A549 (cell line): ENCODE measurements around the gene STK4. TPM values are rescaled to one million over a fixed set of nuclear protein-coding genes. Genes with fewer than 3 reads are reported as not detected.

Source experiments
- ATAC-seq, 2 experiments: fragments of 200-7000 bp in 1 of 2; fragments of >200 bp in 1 of 2; cut with Nextera tagmentation in 1 of 2; cut with Tn5 transposase in 1 of 2; 3 replicates each; pipeline versions ENCODE4 v1.8.0 to v1.9.1; 2018 to 2020; ENCODE audit warnings: mild to moderate bottlenecking in 1 of 2, moderate library complexity in 1 of 2
- CTCF ChIA-PET: fragments of 300-600 bp; sonication (Branson Sonifier 250); formaldehyde crosslinking; extraction: SDS; loops from one replicate; lab custom pipeline; 2021; ENCODE audit warnings: antibody characterized with exemption, inconsistent platforms; lab: Yijun Ruan, JAX
- POLR2A ChIA-PET: fragments of 350-600 bp; formaldehyde crosslinking; extraction: SDS; loops from one replicate; lab custom pipeline; 2021; ENCODE audit warnings: antibody characterized with exemption, inconsistent platforms; lab: Yijun Ruan, JAX
- DNase-seq, 2 experiments: peaks; one replicate each; pipeline versions ENCODE4 v3.0.0 to v3.0.0-alpha.2; 2011 to 2016; ENCODE audit warnings: low read depth in 1 of 2, low spot score in 1 of 2
- FAIRE-seq: peaks from 2 replicates; lab custom pipeline; 2011; peaks lifted over from hg19 to GRCh38; lab: Jason Lieb, UNC
- H3K27ac ChIP-seq, 2 experiments: fragments of >200 bp; sonication (Bioruptor Twin); formaldehyde crosslinking; 3 replicates each; pipeline ENCODE4 v1.5.1; 2016 to 2017
- H3K4me1 ChIP-seq: fragments of >200 bp; sonication (Bioruptor Twin); formaldehyde crosslinking; 3 replicates; pipeline ENCODE4 v1.6.1; 2016
- H3K4me2 ChIP-seq: fragments of >200 bp; sonication (Bioruptor Twin); formaldehyde crosslinking; 3 replicates; pipeline ENCODE4 v1.6.1; 2016
- H3K4me3 ChIP-seq: fragments of >200 bp; sonication (Bioruptor Twin); formaldehyde crosslinking; 3 replicates; pipeline ENCODE4 v1.5.1; 2016
- H3K9me3 ChIP-seq: fragments of >200 bp; sonication (Bioruptor Twin); formaldehyde crosslinking; 3 replicates; pipeline ENCODE4 v1.6.1; 2016
- BHLHE40 ChIP-seq: IDR thresholded peaks from 2 replicates; pipeline ENCODE4 v1.6.1; 2012; ENCODE audit warnings: low read depth, low read length, inconsistent platforms
- CBX2 ChIP-seq: fragments of 200-600 bp; sonication (generic); IDR thresholded peaks from 2 replicates; pipeline ENCODE4 v1.6.1; 2016; ENCODE audit warnings: low read depth, mild to moderate bottlenecking, borderline replicate concordance
- CEBPB ChIP-seq, 2 experiments: fragments of >200 bp in 1 of 2; sonication (Bioruptor Twin) in 1 of 2; formaldehyde crosslinking in 1 of 2; IDR thresholded peaks; 2 replicates each; pipeline ENCODE4 v1.6.1; 2012 to 2016
- CHD2 ChIP-seq: fragments of 150-350 bp; IDR thresholded peaks from 2 replicates; pipeline ENCODE4 v1.6.1; 2014; ENCODE audit warnings: low read length; ENCODE audit not compliant: partially characterized antibody
- CTCF ChIP-seq: fragments of >200 bp; sonication (Bioruptor Twin); formaldehyde crosslinking; IDR thresholded peaks from 3 replicates; pipeline ENCODE4 v1.5.1; 2016
- EHF ChIP-seq: fragments of 250-450 bp; sonication (Bioruptor Pico); IDR thresholded peaks from 2 replicates; pipeline ENCODE4 v1.5.0; 2020; ENCODE audit warnings: mild to moderate bottlenecking
- ESRRA ChIP-seq: fragments of 150-350 bp; IDR thresholded peaks from 2 replicates; pipeline ENCODE4 v1.6.1; 2014; ENCODE audit warnings: mild to moderate bottlenecking, low read length, borderline replicate concordance
- GATA3 ChIP-seq: IDR thresholded peaks from 2 replicates; pipeline ENCODE4 v1.6.1; 2012; ENCODE audit warnings: borderline replicate concordance
- HEYL ChIP-seq: fragments of 250-450 bp; sonication (Bioruptor Pico); IDR thresholded peaks from 2 replicates; pipeline ENCODE4 v1.8.0; 2021; ENCODE audit warnings: mild to moderate bottlenecking, moderate library complexity
- HOXA7 ChIP-seq: fragments of 250-450 bp; sonication (Bioruptor Pico); IDR thresholded peaks from 2 replicates; pipeline ENCODE4 v1.5.0; 2020; ENCODE audit warnings: mild to moderate bottlenecking, moderate library complexity
- HOXB13 ChIP-seq: fragments of 250-450 bp; sonication (Bioruptor Pico); IDR thresholded peaks from 2 replicates; pipeline ENCODE4 v1.5.0; 2020; ENCODE audit warnings: low read depth, mild to moderate bottlenecking, moderate library complexity
- JUN ChIP-seq, 2 experiments: fragments of >200 bp; sonication (Bioruptor Twin); formaldehyde crosslinking; IDR thresholded peaks; 2 replicates in 1 of 2; 3 replicates in 1 of 2; pipeline ENCODE4 v1.6.1; 2016 to 2017
- KDM1A ChIP-seq: fragments of 200-600 bp; sonication (generic); IDR thresholded peaks from 2 replicates; pipeline ENCODE4 v1.6.1; 2016; ENCODE audit warnings: low read depth, mild to moderate bottlenecking
- KDM5A ChIP-seq: fragments of 200-600 bp; sonication (generic); IDR thresholded peaks from 2 replicates; pipeline ENCODE4 v1.6.1; 2016; ENCODE audit warnings: antibody characterized with exemption, mild to moderate bottlenecking
- MAZ ChIP-seq: fragments of 150-350 bp; IDR thresholded peaks from 2 replicates; pipeline ENCODE4 v1.6.1; 2014; ENCODE audit warnings: antibody characterized with exemption, low read depth, low read length, borderline replicate concordance
- PHF8 ChIP-seq: fragments of 200-600 bp; sonication (generic); IDR thresholded peaks from 2 replicates; pipeline ENCODE4 v1.6.1; 2016; ENCODE audit warnings: low read depth, mild to moderate bottlenecking, antibody characterized with exemption, moderate library complexity, borderline replicate concordance
- RAD21 ChIP-seq, 2 experiments: fragments of >200 bp in 1 of 2; sonication (Bioruptor Twin) in 1 of 2; formaldehyde crosslinking in 1 of 2; IDR thresholded peaks in 1 of 2; conservative IDR thresholded peaks in 1 of 2; 2 replicates in 1 of 2; 3 replicates in 1 of 2; pipeline ENCODE4 v1.6.1; 2012 to 2018; ENCODE audit warnings: inconsistent platforms in 1 of 2
- REST ChIP-seq: fragments of 200-600 bp; sonication (generic); IDR thresholded peaks from 2 replicates; pipeline ENCODE4 v1.6.1; 2016; ENCODE audit warnings: antibody characterized with exemption, mild to moderate bottlenecking, moderate library complexity
- RFX5 ChIP-seq: fragments of 450-650 bp; IDR thresholded peaks from 2 replicates; pipeline ENCODE4 v1.7.1; 2014; ENCODE audit warnings: antibody characterized with exemption, mild to moderate bottlenecking, moderate library complexity
- SMC3 ChIP-seq: fragments of >200 bp; sonication (Bioruptor Twin); formaldehyde crosslinking; IDR thresholded peaks from 3 replicates; pipeline ENCODE4 v1.6.1; 2018; ENCODE audit warnings: inconsistent platforms
- SREBF2 ChIP-seq: fragments of 450-650 bp; IDR thresholded peaks from 2 replicates; pipeline ENCODE4 v1.6.1; 2014; ENCODE audit warnings: mild to moderate bottlenecking, moderate library complexity
- TFCP2L1 ChIP-seq: fragments of 250-450 bp; sonication (Bioruptor Pico); IDR thresholded peaks from 2 replicates; pipeline ENCODE4 v1.5.0; 2021; ENCODE audit warnings: mild to moderate bottlenecking
- TP53 ChIP-seq: fragments of 250-450 bp; sonication (Bioruptor Pico); IDR thresholded peaks from 2 replicates; pipeline ENCODE4 v1.5.0; 2021; ENCODE audit warnings: mild to moderate bottlenecking, moderate library complexity
- USF2 ChIP-seq: fragments of 450-650 bp; IDR thresholded peaks from 2 replicates; pipeline ENCODE4 v1.6.1; 2014; ENCODE audit warnings: antibody characterized with exemption
- ZFP36 ChIP-seq: fragments of 450-650 bp; IDR thresholded peaks from 2 replicates; pipeline ENCODE4 v1.6.1; 2014; ENCODE audit warnings: borderline replicate concordance; ENCODE audit not compliant: partially characterized antibody
- WGBS: methylation state at CpG from one replicate; pipeline ENCODE4 v1.1.6; 2017; ENCODE audit errors: missing lambda C conversion rate; 5-methylcytosine and 5-hydroxymethylcytosine counted together
- polyA plus RNA-seq, 4 experiments: library from polyadenylated mRNA; depleted of rRNA in 3 of 4; stranded (reverse); fragments of >200 nt; fragmentation: RNase III in 1 of 4; extraction: RNeasy Plus Mini Kit Qiagen cat#74134 plus additional on column Dnase treatment in 1 of 4; gene quantifications; 2 replicates in 3 of 4; 3 replicates in 1 of 4; pipeline ENCODE4 v1.2.3, GENCODE V29; 2011 to 2017

STK4 gene
- polyA plus RNA-seq, 2 of the 4 experiments (the other 2 are of a cell fraction), result 14.5 to 34.5 TPM

DNA sequence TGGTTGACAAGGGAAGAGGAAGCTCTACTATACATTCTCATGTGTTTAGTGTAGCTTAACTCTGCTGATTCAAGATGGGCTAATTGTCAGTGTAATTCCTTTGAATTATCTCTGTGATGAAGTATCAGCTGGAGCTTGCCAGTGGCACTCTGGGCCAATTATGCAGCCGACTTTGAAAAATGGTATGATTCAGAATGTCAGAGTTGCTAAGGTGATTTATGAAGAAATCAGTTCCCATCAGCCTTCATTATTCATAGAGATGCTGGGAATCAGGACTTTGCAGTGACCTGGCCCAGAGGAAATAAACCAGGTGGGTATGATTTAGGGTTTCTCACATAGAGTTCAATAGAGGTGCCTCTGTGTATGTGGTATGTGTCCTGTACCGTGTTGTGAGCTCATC, 101.2 kb downstream of the STK4 start:
- Histone ChIP-seq H3K4me3 (no peak overlapping the region), H3K27ac (no peak overlapping the region), H3K4me1 (peaks cover 6% of the 10 kb centered on the region; the same call in 1 of the 3 replicates), H3K9me3 (no peaks in the 10 kb centered on the region), H3K4me2 (no peak overlapping the region)
- no peak for TF ChIP-seq CTCF
- ChIA-PET CTCF (interaction anchor here (1.0 to 2.0 kb wide), 5 partner anchors 24 to 704 kb away, joined by 3 to 9 read pairs (median 3); no protein-coding TSS in a partner anchor), POLR2A (no interaction called here)
- no peak for DNase-seq
- FAIRE-seq, result no peak
- 83% methylated on average over 2 of the region's 2 CpGs for WGBS
- no peak for ATAC-seq

DNA sequence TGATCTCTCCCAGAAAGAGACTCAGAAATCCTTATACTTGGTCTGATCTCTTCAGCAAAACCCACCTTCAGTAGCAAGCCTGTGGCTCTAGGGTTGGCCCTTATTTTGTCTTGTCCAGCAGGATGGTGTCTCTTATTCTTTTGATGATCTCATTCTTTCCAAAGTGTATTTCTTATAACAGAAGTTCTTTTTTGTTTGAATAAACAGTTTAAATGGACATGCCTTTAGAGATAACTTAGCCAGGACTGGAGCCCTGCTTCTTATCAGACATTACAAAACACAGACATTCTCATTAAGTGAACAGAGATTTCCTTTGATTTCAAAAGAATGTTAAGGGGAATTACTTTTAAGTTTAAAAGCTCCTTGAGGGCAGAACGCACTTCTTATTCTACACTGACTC, 102.9 kb downstream of the STK4 start:
- Histone ChIP-seq H3K27ac (no peak overlapping the region), H3K4me3 (no peak overlapping the region), H3K4me1 (peaks cover 6% of the 10 kb centered on the region; the same call in 1 of the 3 replicates), H3K9me3 (no peaks in the 10 kb centered on the region), H3K4me2 (no peak overlapping the region)
- no peak for ATAC-seq
- CTCF ChIA-PET, result interaction anchor here (1.1 to 3.0 kb wide), 2 partner anchors 25 to 26 kb away, joined by 4 to 15 read pairs; no protein-coding TSS in a partner anchor
- DNase-seq, result no peak
- FAIRE-seq, result no peak
- WGBS, result 89% methylated on average over 1 of the region's 1 CpG
- POLR2A ChIA-PET, result no interaction called here
- TF ChIP-seq EHF (CRISPR knock-in tag) (no peak), REST (no peak), CBX2 (no peak), SMC3 (no peak), RAD21 (conservative IDR thresholded peaks at IDR 0.05 in 1 of 2, IDR thresholded peaks at IDR 0.05 in 1 of 2) (no peak), SREBF2 (no peak), KDM5A (no peak), BHLHE40 (no peak), PHF8 (no peak), HEYL (CRISPR knock-in tag) (no peak), JUN (IDR thresholded peaks at IDR 0.05) (no peak), HOXA7 (CRISPR knock-in tag) (no peak), RFX5 (no peak), KDM1A (no peak), TFCP2L1 (CRISPR knock-in tag) (no peak)

GRCh38 chr20:45070932-45071632, 104.8 kb downstream of the STK4 start:
- no peak for ATAC-seq
- Histone ChIP-seq H3K4me1 (peaks cover 6% of the 10 kb centered on the region; the same call in 1 of the 3 replicates), H3K27ac (no peak overlapping the region), H3K4me3 (no peak overlapping the region), H3K4me2 (peak overlapping the region; percentile 18; the same call in 1 of the 3 replicates), H3K9me3 (no peaks in the 10 kb centered on the region)
- WGBS, result 94% methylated on average over 6 of the region's 6 CpGs
- DNase-seq, result no peak
- no peak for FAIRE-seq
- ChIA-PET POLR2A (no interaction called here), CTCF (interaction anchor here (0.8 to 3.5 kb wide), 10 partner anchors 8 to 220 kb away, joined by 3 to 20 read pairs (median 4); no protein-coding TSS in a partner anchor)
- TF ChIP-seq SREBF2 (no peak), GATA3 (no peak), TP53 (CRISPR knock-in tag) (no peak), ESRRA (no peak), MAZ (no peak), ZFP36 (no peak), USF2 (no peak), CTCF (no peak), CEBPB (IDR thresholded peaks at IDR 0.05) (no peak), KDM5A (no peak), HOXB13 (CRISPR knock-in tag) (no peak), CHD2 (no peak), JUN (IDR thresholded peaks at IDR 0.05) (no peak), EHF (CRISPR knock-in tag) (no peak)
